Muscle of leg (tissue), 16 donors: Measurements from ENCODE around the gene SLC29A3. TPM values are rescaled to one million over a fixed set of nuclear protein-coding genes. Genes with fewer than 3 reads are reported as not detected.
"Not testable (repeated sequence)": the region's sequence is repeated elsewhere in the genome, so short reads cannot be mapped to it uniquely, and the experiment has no call there.

Source experiments
- DNase-seq: peaks from one replicate; pipeline ENCODE4 v3.0.0; 2013
- H3K27ac ChIP-seq: one replicate; pipeline ENCODE4 v1.5.1; 2013; ENCODE audit warnings: mild to moderate bottlenecking, low read length, control low read depth
- H3K27me3 ChIP-seq: one replicate; pipeline ENCODE4 v1.6.1; 2013; ENCODE audit warnings: low read length; ENCODE audit not compliant: control insufficient read depth, insufficient read depth
- H3K36me3 ChIP-seq: one replicate; pipeline ENCODE4 v1.6.1; 2013; ENCODE audit warnings: low read length; ENCODE audit not compliant: control insufficient read depth, insufficient read depth
- H3K4me1 ChIP-seq: one replicate; pipeline ENCODE4 v1.6.1; 2013; ENCODE audit warnings: low read length; ENCODE audit not compliant: control insufficient read depth, insufficient read depth
- H3K4me3 ChIP-seq: one replicate; pipeline ENCODE4 v1.5.1; 2013; ENCODE audit warnings: low read length, control low read depth
- H3K9me3 ChIP-seq: replicated peaks from 2 replicates; pipeline ENCODE4 v1.6.1; 2013; ENCODE audit warnings: low read depth, low read length; ENCODE audit not compliant: control insufficient read depth
- WGBS: methylation state at CpG from one replicate; pipeline ENCODE4 v1.1.5; 2013; ENCODE audit warnings: missing lambda C conversion rate; ENCODE audit not compliant: insufficient coverage; 5-methylcytosine and 5-hydroxymethylcytosine counted together
- long read RNA-seq, 11 donors: transcript quantifications; one replicate each; lab custom pipeline, GENCODE V29; 2026
- polyA plus RNA-seq, 8 donors: library from polyadenylated mRNA; unstranded; fragments of 120-200 nt; gene quantifications; one replicate each; pipeline versions ENCODE4 v1.2.1 to v1.2.3, GENCODE V29; 2013; ENCODE audit warnings: inconsistent platforms in 1 of 8, low replicate concordance in 1 of 8; ENCODE audit not compliant: insufficient read length in 8 of 8, insufficient read depth in 1 of 8
- total RNA-seq: library from RNA; stranded (reverse); fragments of 120-200 nt; gene quantifications from one replicate; pipeline ENCODE4 v1.2.4, GENCODE V29; 2013

Gene SLC29A3
- total RNA-seq (1.7 TPM), polyA plus RNA-seq (1 to 10 TPM; 2.7 to 5.4 (median 4.1) TPM)
- long read RNA-seq, donor 1 = 0 reads
- long read RNA-seq, donor 2 = 0 reads
- long read RNA-seq, donor 3 = 0 reads
- long read RNA-seq, donor 4 = 0 reads
- long read RNA-seq, donor 5 = 0 reads
- long read RNA-seq, donor 6, partial matches to known transcripts = 0 of 1 reads
- long read RNA-seq, donor 6, other reads (novel, unspliced or antisense) = 0 of 1 reads
- long read RNA-seq, donor 7, partial matches to known transcripts = 0 of 2 reads
- long read RNA-seq, donor 7, other reads (novel, unspliced or antisense) = 0 of 2 reads
- long read RNA-seq, donor 8, partial matches to known transcripts = 0 of 2 reads
- long read RNA-seq, donor 8, other reads (novel, unspliced or antisense) = 0 of 2 reads
- long read RNA-seq, donor 9 = 0 reads
- long read RNA-seq, donor 10, partial matches to known transcripts = 0 of 1 reads
- long read RNA-seq, donor 10, other reads (novel, unspliced or antisense) = 0 of 1 reads
- long read RNA-seq, donor 11, partial matches to known transcripts = 0 of 1 reads
- long read RNA-seq, donor 11, other reads (novel, unspliced or antisense) = 0 of 1 reads

- Histone ChIP-seq H3K36me3 (peaks cover 15% of the 10 kb centered on the region), H3K4me1 (peaks cover 22% of the 10 kb centered on the region), H3K27ac (peak within 1 kb of the TSS; percentile 42), H3K9me3 (no peaks in the 10 kb centered on the region), H3K4me3 (peak within 1 kb of the TSS; percentile 77), H3K27me3 (peaks cover 4% of the 10 kb centered on the region)
- DNase-seq = peak; percentile 92
- 2% methylated on average over 57 of the region's 62 CpGs for WGBS
These were observed at the start of gene SLC29A3 for GRCh38 chr10:71319042-71319799. Gene SLC29A3 (plus strand): TSS chr10:71319259. CDS start chr10:71319310, 51 bp downstream.

DNA sequence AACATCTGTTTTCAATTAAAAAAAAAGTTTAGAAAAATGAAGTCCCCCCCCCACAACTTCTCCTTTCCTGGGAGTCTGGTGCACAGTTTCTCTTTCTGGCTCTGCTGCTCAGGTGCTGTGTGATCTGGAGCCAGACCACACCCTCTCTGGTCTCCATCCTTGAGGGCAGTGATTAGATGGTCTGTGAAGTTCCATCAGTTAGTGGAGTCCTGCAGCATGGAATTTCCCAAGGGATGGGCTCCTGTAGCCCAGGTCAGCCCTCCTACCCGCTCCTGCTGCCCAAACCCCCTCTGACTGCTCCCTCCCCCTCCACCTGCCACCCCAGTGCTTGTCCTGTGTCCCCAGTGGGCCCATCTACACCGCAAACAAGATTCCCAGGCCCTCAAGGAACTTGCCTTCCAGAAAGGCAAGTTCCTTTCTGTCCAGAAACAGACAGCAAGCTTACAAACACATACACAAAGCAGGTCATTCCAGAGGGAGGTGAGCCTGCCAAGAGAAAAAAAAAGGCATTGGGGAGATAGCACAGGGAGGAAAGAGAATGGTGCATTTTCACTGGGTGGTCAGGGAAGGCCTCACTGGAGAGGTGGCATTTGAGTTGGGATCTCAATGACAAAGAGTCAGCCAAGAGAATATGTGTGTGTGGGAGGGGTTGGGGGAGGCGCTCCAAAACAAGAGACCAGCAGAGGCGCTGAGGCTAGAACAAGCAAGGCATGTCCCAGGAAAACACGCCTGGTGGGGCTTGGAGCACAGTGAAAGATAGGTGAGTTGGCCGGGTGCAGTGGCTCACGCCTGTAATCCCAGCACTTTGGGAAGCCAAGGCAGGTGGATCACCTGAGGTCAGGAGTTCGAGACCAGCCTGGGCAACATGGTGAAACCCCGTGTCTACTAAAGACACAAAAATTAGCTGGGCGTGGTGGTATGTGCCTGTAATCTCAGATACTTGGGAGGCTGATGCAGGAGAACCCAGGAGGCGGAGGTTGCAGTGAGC is 49.5 kb upstream of the SLC29A3 start:
- no peaks in the 10 kb centered on the region for H3K27me3 ChIP-seq
- no peak overlapping the region for H3K27ac ChIP-seq
- WGBS = 66% methylated on average over 9 of the region's 11 CpGs
- no peaks in the 10 kb centered on the region for H3K9me3 ChIP-seq
- H3K4me1 ChIP-seq = peaks cover 66% of the 10 kb centered on the region
- H3K4me3 ChIP-seq = no peak overlapping the region
- H3K36me3 ChIP-seq = no peaks in the 10 kb centered on the region
- peak; percentile 40 for DNase-seq

- Histone ChIP-seq H3K27me3 (no peaks in the 10 kb centered on the region), H3K4me3 (no peak overlapping the region), H3K27ac (no peak overlapping the region), H3K4me1 (peaks cover 64% of the 10 kb centered on the region), H3K36me3 (no peaks in the 10 kb centered on the region), H3K9me3 (no peaks in the 10 kb centered on the region)
- DNase-seq = peak; percentile 75
- WGBS = 58% methylated on average over 8 of the region's 10 CpGs
These were observed 48.5 kb upstream of the SLC29A3 start for GRCh38 chr10:71270301-71271220.

GRCh38 chr10:71271662-71272055 is 47.4 kb upstream of the SLC29A3 start:
- no peak overlapping the region for H3K27ac ChIP-seq
- peaks cover 53% of the 10 kb centered on the region for H3K4me1 ChIP-seq
- no peak overlapping the region for H3K4me3 ChIP-seq
- H3K36me3 ChIP-seq = no peaks in the 10 kb centered on the region
- no peaks in the 10 kb centered on the region for H3K9me3 ChIP-seq
- WGBS = 51% methylated on average over 13 of the region's 14 CpGs
- no peak for DNase-seq
- no peaks in the 10 kb centered on the region for H3K27me3 ChIP-seq

- Histone ChIP-seq H3K27me3 (no peaks in the 10 kb centered on the region), H3K4me1 (peaks cover 48% of the 10 kb centered on the region), H3K4me3 (no peak overlapping the region), H3K27ac (peak overlapping the region; percentile 20), H3K9me3 (no peaks in the 10 kb centered on the region), H3K36me3 (no peaks in the 10 kb centered on the region)
- WGBS = 39% methylated on average over 7 of the region's 15 CpGs
- DNase-seq = no peak
These were observed 46.8 kb upstream of the SLC29A3 start for GRCh38 chr10:71272056-71272771.

- not testable (repeated sequence) for H3K27me3 ChIP-seq, H3K9me3 ChIP-seq, DNase-seq, H3K4me3 ChIP-seq, H3K27ac ChIP-seq, H3K36me3 ChIP-seq
- WGBS = 95% methylated on average over 4 of the region's 11 CpGs
- peaks cover 40% of the 10 kb centered on the region for H3K4me1 ChIP-seq
These were observed 46.1 kb upstream of the SLC29A3 start for GRCh38 chr10:71272974-71273373.

DNA sequence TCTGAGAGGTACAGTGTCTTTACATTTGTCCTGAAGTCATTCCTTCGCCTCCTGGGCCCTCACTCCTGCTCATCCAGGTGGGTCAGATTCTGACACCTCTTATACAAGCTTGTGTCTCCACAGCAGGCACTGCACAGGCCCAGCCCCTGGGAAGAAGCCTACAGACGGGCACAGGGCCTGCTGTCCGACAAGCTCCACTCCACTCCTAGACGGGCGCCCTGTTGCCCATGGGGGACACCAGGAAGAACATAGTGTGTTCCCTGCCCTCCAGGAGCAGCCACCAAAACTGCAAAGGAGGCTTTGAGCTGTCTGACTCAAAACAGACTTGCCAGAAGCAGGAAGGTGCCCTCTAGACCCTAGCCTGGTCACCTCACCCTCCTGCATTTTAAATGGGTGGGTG is 45.6 kb upstream of the SLC29A3 start:
- Histone ChIP-seq H3K27ac (no peak overlapping the region), H3K9me3 (no peaks in the 10 kb centered on the region), H3K27me3 (no peaks in the 10 kb centered on the region), H3K36me3 (no peaks in the 10 kb centered on the region), H3K4me1 (peaks cover 38% of the 10 kb centered on the region), H3K4me3 (no peak overlapping the region)
- no peak for DNase-seq
- 94% methylated on average over 3 of the region's 5 CpGs for WGBS

DNA sequence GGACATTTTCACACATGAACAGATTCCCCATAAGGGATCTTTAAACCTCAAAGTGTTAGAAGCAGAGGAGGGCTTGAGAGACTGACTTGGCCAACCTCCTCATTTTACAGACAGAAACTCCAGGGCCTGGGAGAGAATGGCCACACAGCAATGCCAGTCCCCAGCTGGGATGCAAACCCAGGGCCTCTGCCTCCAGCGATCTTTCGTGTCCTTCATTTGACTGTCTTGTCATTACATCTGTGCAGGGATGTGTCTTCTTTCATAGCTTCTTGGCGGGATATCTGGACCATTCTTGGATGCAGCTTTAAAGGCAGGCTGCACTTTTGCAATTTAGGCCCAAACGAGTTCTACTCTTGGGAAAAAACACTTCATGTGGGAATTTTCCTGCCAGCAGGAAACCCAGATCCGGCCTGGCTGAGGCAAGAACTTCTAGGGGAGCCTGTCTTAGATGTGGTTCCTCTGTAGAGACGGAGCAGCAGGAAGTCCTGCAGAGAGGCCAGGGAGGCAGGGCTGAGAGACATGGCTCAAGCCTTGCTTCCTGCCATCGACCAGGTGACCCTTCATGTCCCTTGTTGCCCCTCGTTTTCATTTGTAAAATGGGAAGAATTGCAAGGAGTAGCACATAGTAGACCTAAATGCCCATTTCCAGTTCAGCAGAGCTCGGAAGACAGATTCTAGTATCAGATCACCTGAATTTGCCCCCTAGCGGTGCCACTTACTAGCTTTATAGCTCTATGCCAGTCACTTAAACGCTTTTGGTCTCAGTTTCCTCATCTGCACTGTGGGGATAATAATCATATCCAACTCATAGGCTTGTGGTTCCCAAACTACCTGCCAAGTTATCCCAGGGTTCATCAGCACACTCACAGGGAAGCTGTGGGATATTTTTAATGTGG is 43.9 kb upstream of the SLC29A3 start:
- no peak for DNase-seq

More for the DNA sequence above, 43.9 kb upstream of the SLC29A3 start:
- Histone ChIP-seq H3K9me3 (no peaks in the 10 kb centered on the region), H3K4me1 (peaks cover 37% of the 10 kb centered on the region), H3K4me3 (no peak overlapping the region), H3K36me3 (no peaks in the 10 kb centered on the region), H3K27ac (no peak overlapping the region), H3K27me3 (no peaks in the 10 kb centered on the region)
- WGBS = 70% methylated on average over 8 of the region's 11 CpGs
